Measurements from ENCODE around the gene SLN. TPM values are rescaled to one million over a fixed set of nuclear protein-coding genes. Genes with fewer than 3 reads are reported as not detected.

SLN gene
- total RNA-seq, 1 donor from 2014 or later = not detected

Other genes with a start within 250 kb of the SLN start
- 3.2 TPM for gene ALKBH8, start 146.3 kb downstream of the SLN start, total RNA-seq
- gene ELMOD1, start 120.9 kb downstream of the SLN start, total RNA-seq = 1.3 TPM
- 0.78 TPM for gene SLC35F2, start 146.7 kb upstream of the SLN start, total RNA-seq
- gene RAB39A, start 216.4 kb upstream of the SLN start, total RNA-seq = 0.58 TPM